Suprapubic skin (tissue), 4 donors: ENCODE measurements around the gene EPX.

Source experiments
- EP300 ChIP-seq: sonication (generic); formaldehyde crosslinking; IDR thresholded peaks from one replicate; pipeline ENCODE4 v1.6.1; 2017; ENCODE audit warnings: antibody characterized with exemption
- POLR2A ChIP-seq, 2 donors: fragments of 450-650 bp; IDR thresholded peaks; one replicate each; pipeline ENCODE4 v1.6.1; 2017; ENCODE audit warnings: antibody characterized with exemption in 2 of 2, mild to moderate bottlenecking in 2 of 2, moderate library complexity in 2 of 2
- POLR2AphosphoS5 ChIP-seq, 3 donors: sonication (generic); formaldehyde crosslinking; IDR thresholded peaks; one replicate each; pipeline ENCODE4 v1.6.1; 2017; ENCODE audit warnings: antibody characterized with exemption in 3 of 3
- TF ChIP-seq, protein P1 (sequence below), 2 donors: fragments of 200-600 bp in 1 of 2; fragments of 450-650 bp in 1 of 2; sonication (generic) in 1 of 2; IDR thresholded peaks; one replicate each; pipeline ENCODE4 v1.5.1; 2016 to 2019; ENCODE audit warnings: antibody characterized with exemption in 2 of 2, mild to moderate bottlenecking in 1 of 2, moderate library complexity in 1 of 2

- no peak for TF ChIP-seq POLR2AphosphoS5 (IDR thresholded peaks at IDR 0.05)
- TF ChIP-seq, protein P1, sequence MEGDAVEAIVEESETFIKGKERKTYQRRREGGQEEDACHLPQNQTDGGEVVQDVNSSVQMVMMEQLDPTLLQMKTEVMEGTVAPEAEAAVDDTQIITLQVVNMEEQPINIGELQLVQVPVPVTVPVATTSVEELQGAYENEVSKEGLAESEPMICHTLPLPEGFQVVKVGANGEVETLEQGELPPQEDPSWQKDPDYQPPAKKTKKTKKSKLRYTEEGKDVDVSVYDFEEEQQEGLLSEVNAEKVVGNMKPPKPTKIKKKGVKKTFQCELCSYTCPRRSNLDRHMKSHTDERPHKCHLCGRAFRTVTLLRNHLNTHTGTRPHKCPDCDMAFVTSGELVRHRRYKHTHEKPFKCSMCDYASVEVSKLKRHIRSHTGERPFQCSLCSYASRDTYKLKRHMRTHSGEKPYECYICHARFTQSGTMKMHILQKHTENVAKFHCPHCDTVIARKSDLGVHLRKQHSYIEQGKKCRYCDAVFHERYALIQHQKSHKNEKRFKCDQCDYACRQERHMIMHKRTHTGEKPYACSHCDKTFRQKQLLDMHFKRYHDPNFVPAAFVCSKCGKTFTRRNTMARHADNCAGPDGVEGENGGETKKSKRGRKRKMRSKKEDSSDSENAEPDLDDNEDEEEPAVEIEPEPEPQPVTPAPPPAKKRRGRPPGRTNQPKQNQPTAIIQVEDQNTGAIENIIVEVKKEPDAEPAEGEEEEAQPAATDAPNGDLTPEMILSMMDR (IDR thresholded peaks at IDR 0.05): no peak
- TF ChIP-seq POLR2A (IDR thresholded peaks at IDR 0.05): no peak
- TF ChIP-seq EP300: no peak
Observed at GRCh38 chr17:58246781-58247180, 54.3 kb downstream of the EPX start.
